Trophoblast cell (in vitro differentiated cells and primary cell): ENCODE results near the gene AGFG2.

Source experiments
- DNase-seq, 2 donors: peaks; one replicate each; pipeline ENCODE4 v3.0.0-alpha.2; 2016
- H2AFZ ChIP-seq: 2 replicates; pipeline ENCODE4 v1.6.1; 2013; ENCODE audit warnings: low read length, moderate library complexity, mild to moderate bottlenecking; ENCODE audit not compliant: insufficient read depth, poor library complexity
- H2AK5ac ChIP-seq: 2 replicates; pipeline ENCODE4 v1.6.1; 2013; ENCODE audit warnings: mild to moderate bottlenecking, low read length
- H2BK120ac ChIP-seq: 2 replicates; pipeline ENCODE4 v1.6.1; 2013; ENCODE audit warnings: low read length, mild to moderate bottlenecking, moderate library complexity; ENCODE audit not compliant: insufficient read depth, poor library complexity
- H2BK12ac ChIP-seq: 2 replicates; pipeline ENCODE4 v1.6.1; 2013; ENCODE audit warnings: mild to moderate bottlenecking, low read length, moderate library complexity
- H2BK5ac ChIP-seq: 2 replicates; pipeline ENCODE4 v1.6.1; 2013; ENCODE audit warnings: low read length, low read depth, moderate library complexity, mild to moderate bottlenecking; ENCODE audit not compliant: poor library complexity
- H3K14ac ChIP-seq: 2 replicates; pipeline ENCODE4 v1.6.1; 2013; ENCODE audit warnings: mild to moderate bottlenecking, low read length
- H3K18ac ChIP-seq: 2 replicates; pipeline ENCODE4 v1.6.1; 2013; ENCODE audit warnings: mild to moderate bottlenecking, low read length
- H3K23ac ChIP-seq: 2 replicates; pipeline ENCODE4 v1.6.1; 2013; ENCODE audit warnings: low read length
- H3K27ac ChIP-seq: 2 replicates; pipeline ENCODE4 v1.5.1; 2013; ENCODE audit warnings: low read depth, mild to moderate bottlenecking, inconsistent platforms, low read length, moderate library complexity
- H3K27me3 ChIP-seq: 2 replicates; pipeline ENCODE4 v1.6.1; 2013; ENCODE audit warnings: inconsistent platforms, mild to moderate bottlenecking, low read length, moderate library complexity; ENCODE audit not compliant: insufficient read depth
- H3K36me3 ChIP-seq, 2 experiments: 1 replicate in 1 of 2; 2 replicates in 1 of 2; pipeline ENCODE4 v1.6.1; 2013; ENCODE audit warnings: low read length in 2 of 2, mild to moderate bottlenecking in 2 of 2, moderate library complexity in 1 of 2; ENCODE audit not compliant: insufficient read depth in 2 of 2, control insufficient read depth in 1 of 2
- H3K4ac ChIP-seq: 2 replicates; pipeline ENCODE4 v1.6.1; 2013; ENCODE audit warnings: low read depth, mild to moderate bottlenecking, low read length, moderate library complexity
- H3K4me1 ChIP-seq, 2 experiments: 1 replicate in 1 of 2; 2 replicates in 1 of 2; pipeline ENCODE4 v1.6.1; 2013; ENCODE audit warnings: low read length in 2 of 2, mild to moderate bottlenecking in 2 of 2, moderate library complexity in 1 of 2; ENCODE audit not compliant: insufficient read depth in 2 of 2, control insufficient read depth in 1 of 2
- H3K4me2 ChIP-seq: 2 replicates; pipeline ENCODE4 v1.6.1; 2013; ENCODE audit warnings: inconsistent platforms, mild to moderate bottlenecking, low read length, moderate library complexity
- H3K4me3 ChIP-seq: 2 replicates; pipeline ENCODE4 v1.5.1; 2013; ENCODE audit warnings: mild to moderate bottlenecking, low read depth, low read length, inconsistent platforms
- H3K79me1 ChIP-seq: one replicate; pipeline ENCODE4 v1.6.1; 2013; ENCODE audit warnings: low read length
- H3K79me2 ChIP-seq: 2 replicates; pipeline ENCODE4 v1.6.1; 2013; ENCODE audit warnings: low read length, mild to moderate bottlenecking; ENCODE audit not compliant: control insufficient read depth, insufficient read depth, poor library complexity
- H3K9ac ChIP-seq: 2 replicates; pipeline ENCODE4 v1.6.1; 2013; ENCODE audit warnings: mild to moderate bottlenecking, low read length
- H3K9me3 ChIP-seq: 2 replicates; pipeline ENCODE4 v1.6.1; 2013; ENCODE audit warnings: low read depth, mild to moderate bottlenecking, control low read depth, inconsistent platforms, low read length; ENCODE audit not compliant: insufficient read depth
- H4K12ac ChIP-seq: 2 replicates; pipeline ENCODE4 v1.6.1; 2013; ENCODE audit warnings: low read depth, mild to moderate bottlenecking, low read length, moderate library complexity
- H4K8ac ChIP-seq: 2 replicates; pipeline ENCODE4 v1.6.1; 2013; ENCODE audit warnings: low read depth, mild to moderate bottlenecking, low read length, moderate library complexity
- H4K91ac ChIP-seq: one replicate; pipeline ENCODE4 v1.6.1; 2013; ENCODE audit warnings: low read depth, mild to moderate bottlenecking, low read length, moderate library complexity
- WGBS: extraction: QIAGEN DNeasy Blood & Tissue Kit; methylation state at CpG from one replicate; pipeline ENCODE4 v1.1.7; 2013; ENCODE audit warnings: missing lambda C conversion rate; ENCODE audit not compliant: insufficient read length, insufficient coverage; ENCODE audit errors: extremely low coverage; 5-methylcytosine and 5-hydroxymethylcytosine counted together

The AGFG2 gene

DNA sequence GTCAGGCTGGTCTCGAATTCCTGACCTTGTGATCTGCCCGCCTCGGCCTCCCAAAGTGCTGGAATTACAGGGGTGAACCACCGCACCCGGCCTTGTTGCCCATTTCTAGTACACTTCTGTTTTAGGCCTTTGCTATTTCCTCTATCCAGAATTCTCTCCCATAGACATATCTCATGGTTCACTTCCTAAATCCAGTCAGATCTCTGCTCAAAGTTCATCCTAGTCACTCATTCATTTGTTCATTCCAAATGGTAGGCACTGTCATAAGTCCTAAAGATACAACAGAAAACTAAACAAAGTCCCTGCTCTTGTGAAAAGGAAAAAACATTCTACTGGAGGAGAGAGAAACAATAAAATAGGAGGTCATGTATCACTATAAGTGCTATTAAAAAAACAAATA is 71.0 kb downstream of the AGFG2 start:
- H4K12ac ChIP-seq: no peak overlapping the region
- no peak overlapping the region for H3K18ac ChIP-seq
- no peak for DNase-seq
- H3K14ac ChIP-seq: no peak overlapping the region
- H3K9ac ChIP-seq: no peak overlapping the region
- no peak overlapping the region for H3K4me3 ChIP-seq
- no peaks in the 10 kb centered on the region for H3K79me1 ChIP-seq
- H2BK5ac ChIP-seq: no peak overlapping the region
- H2AFZ ChIP-seq: no peak overlapping the region
- H3K27me3 ChIP-seq: no peaks in the 10 kb centered on the region
- no peak overlapping the region for H2BK12ac ChIP-seq
- H3K4ac ChIP-seq: no peak overlapping the region
- H3K4me1 ChIP-seq: peaks cover 8 to 20% of the 10 kb centered on the region in 2 experiments
- no CpG with 5 or more reads among the region's 5 CpGs for WGBS
- H4K91ac ChIP-seq: no peak overlapping the region
- H3K79me2 ChIP-seq: peaks cover 2% of the 10 kb centered on the region
- H3K27ac ChIP-seq: no peak overlapping the region
- no peak overlapping the region for H3K23ac ChIP-seq
- H3K36me3 ChIP-seq: peaks cover 4 to 5% of the 10 kb centered on the region in 2 experiments
- no peaks in the 10 kb centered on the region for H3K9me3 ChIP-seq
- H2AK5ac ChIP-seq: no peak overlapping the region
- no peak overlapping the region for H2BK120ac ChIP-seq
- H3K4me2 ChIP-seq: no peak overlapping the region
- no peak overlapping the region for H4K8ac ChIP-seq

DNA sequence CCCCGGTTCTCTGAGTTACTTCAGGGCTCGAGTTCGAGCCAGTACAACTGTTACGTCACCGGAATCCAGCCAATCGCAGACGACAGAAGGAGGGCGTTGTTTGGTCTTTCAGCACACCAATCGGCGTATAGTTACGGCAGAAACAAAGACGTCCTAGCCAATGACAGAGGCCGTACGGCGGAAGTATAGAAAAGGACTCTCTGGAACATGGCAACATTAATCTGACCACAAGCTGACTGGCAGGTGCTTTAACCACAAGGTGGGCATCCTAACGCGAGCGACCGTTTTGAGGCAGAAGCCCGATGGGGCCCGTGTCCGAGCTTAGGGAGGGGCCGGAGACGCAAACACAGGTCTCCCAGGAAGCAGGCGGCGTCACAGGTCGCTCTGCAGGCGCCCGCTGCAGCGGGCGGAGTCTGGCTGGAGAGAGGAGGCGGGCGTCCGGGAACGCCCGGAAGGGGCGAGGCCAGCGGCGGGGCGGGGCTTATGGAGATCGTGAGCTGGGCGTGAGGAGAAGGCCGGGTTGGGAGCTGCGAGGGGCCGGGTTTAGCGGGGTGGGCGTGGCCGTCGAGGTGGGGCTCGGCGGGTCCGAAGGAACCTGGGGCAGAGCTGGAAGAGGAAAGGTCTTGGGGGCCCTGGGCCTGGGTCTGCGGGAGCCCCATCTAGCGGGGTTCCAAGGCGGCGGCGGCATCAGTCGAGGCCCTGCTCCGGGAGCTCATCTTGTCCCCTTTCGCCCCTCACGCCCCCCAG is 73.2 kb downstream of the AGFG2 start, which contains the start of gene MOSPD3:
Gene MOSPD3 (plus strand): TSS at position 558 of the 747 bp plus-strand sequence. CDS start 252 bp downstream, outside the sequence.
- no peak within 1 kb of the TSS for H3K23ac ChIP-seq
- WGBS: no CpG with 5 or more reads among the region's 61 CpGs
- no peak within 1 kb of the TSS for H2BK12ac ChIP-seq
- peak within 1 kb of the TSS; percentile 53 for H2BK120ac ChIP-seq
- peaks cover 3 to 9% of the 10 kb centered on the region in 2 experiments for H3K4me1 ChIP-seq
- peak within 1 kb of the TSS; percentile 47 for H3K4ac ChIP-seq
- peak within 1 kb of the TSS; percentile 38 for H2BK5ac ChIP-seq
- H2AK5ac ChIP-seq: peak within 1 kb of the TSS; percentile 20
- H3K79me1 ChIP-seq: no peaks in the 10 kb centered on the region
- peak within 1 kb of the TSS; percentile 85 for H3K18ac ChIP-seq
- H3K4me2 ChIP-seq: peak within 1 kb of the TSS; percentile 86
- H3K27ac ChIP-seq: peak within 1 kb of the TSS; percentile 89
- DNase-seq: peak; percentile 99 to 100
- peak within 1 kb of the TSS; percentile 89 for H4K8ac ChIP-seq
- peak within 1 kb of the TSS; percentile 74 for H3K14ac ChIP-seq
- peak within 1 kb of the TSS; percentile 78 for H3K4me3 ChIP-seq
- no peaks in the 10 kb centered on the region for H3K9me3 ChIP-seq
- H4K91ac ChIP-seq: peak within 1 kb of the TSS; percentile 74
- peaks cover 2 to 5% of the 10 kb centered on the region in 2 experiments for H3K36me3 ChIP-seq
- no peaks in the 10 kb centered on the region for H3K27me3 ChIP-seq
- H3K9ac ChIP-seq: peak within 1 kb of the TSS; percentile 86
- H4K12ac ChIP-seq: peak within 1 kb of the TSS; percentile 85
- peak within 1 kb of the TSS; percentile 65 for H2AFZ ChIP-seq
- H3K79me2 ChIP-seq: peaks cover 2% of the 10 kb centered on the region

DNA sequence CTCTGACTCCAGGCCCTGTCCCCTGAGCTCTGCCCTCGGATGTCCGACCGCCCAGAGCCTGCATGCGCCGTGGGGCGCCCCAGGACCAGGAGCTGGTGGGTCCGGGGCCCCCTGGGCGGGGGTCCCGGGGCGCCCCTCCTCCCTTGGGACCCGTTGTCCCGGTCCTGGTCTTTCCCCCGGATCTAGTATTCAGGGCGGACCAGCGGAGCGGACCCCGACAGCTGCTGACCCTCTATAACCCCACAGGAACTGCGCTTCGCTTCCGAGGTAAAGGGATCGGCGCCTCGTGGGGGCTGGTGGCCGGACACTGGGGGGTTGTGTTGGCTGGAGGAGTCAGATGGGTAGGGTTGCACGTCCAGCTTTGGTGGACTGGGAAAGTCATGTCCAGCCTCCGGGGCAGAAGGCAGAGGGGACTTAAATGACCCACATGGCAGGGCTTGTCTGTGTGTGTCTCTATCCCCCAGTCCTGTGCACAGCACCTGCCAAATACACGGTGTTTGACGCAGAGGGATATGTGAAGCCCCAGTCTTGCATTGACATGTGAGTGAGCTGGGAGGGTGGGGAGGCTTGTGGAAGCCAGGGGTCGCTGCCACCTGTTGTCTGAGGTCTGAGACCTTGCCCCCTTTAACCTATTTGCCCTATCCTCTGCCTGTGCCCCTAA is 73.9 kb downstream of the AGFG2 start:
- no peaks in the 10 kb centered on the region for H3K27me3 ChIP-seq
- peak overlapping the region; percentile 10 for H2BK120ac ChIP-seq
- no peaks in the 10 kb centered on the region for H3K9me3 ChIP-seq
- H2BK12ac ChIP-seq: no peak overlapping the region
- H4K8ac ChIP-seq: peak overlapping the region; percentile 51
- peak overlapping the region; percentile 86 for H3K4me2 ChIP-seq
- peak overlapping the region; percentile 74 for H3K14ac ChIP-seq
- H3K79me1 ChIP-seq: no peaks in the 10 kb centered on the region
- peaks cover 3 to 9% of the 10 kb centered on the region in 2 experiments for H3K4me1 ChIP-seq
- peak overlapping the region; percentile 54 for H4K12ac ChIP-seq
- H3K23ac ChIP-seq: no peak overlapping the region
- H3K4me3 ChIP-seq: peak overlapping the region; percentile 77
- no CpG with 5 or more reads among the region's 29 CpGs for WGBS
- H2AK5ac ChIP-seq: peak overlapping the region; percentile 20
- H3K27ac ChIP-seq: no peak overlapping the region
- peak overlapping the region; percentile 35 for H3K18ac ChIP-seq
- H2AFZ ChIP-seq: peak overlapping the region; percentile 21
- H3K79me2 ChIP-seq: peaks cover 2% of the 10 kb centered on the region
- H3K9ac ChIP-seq: peak overlapping the region; percentile 20
- H3K36me3 ChIP-seq: peaks cover 2% of the 10 kb centered on the region in 2 experiments
- H4K91ac ChIP-seq: peak overlapping the region; percentile 36
- peak overlapping the region; percentile 44 for H3K4ac ChIP-seq
- DNase-seq: peak in 1 of 2 donors; percentile 7
- H2BK5ac ChIP-seq: no peak overlapping the region

DNA sequence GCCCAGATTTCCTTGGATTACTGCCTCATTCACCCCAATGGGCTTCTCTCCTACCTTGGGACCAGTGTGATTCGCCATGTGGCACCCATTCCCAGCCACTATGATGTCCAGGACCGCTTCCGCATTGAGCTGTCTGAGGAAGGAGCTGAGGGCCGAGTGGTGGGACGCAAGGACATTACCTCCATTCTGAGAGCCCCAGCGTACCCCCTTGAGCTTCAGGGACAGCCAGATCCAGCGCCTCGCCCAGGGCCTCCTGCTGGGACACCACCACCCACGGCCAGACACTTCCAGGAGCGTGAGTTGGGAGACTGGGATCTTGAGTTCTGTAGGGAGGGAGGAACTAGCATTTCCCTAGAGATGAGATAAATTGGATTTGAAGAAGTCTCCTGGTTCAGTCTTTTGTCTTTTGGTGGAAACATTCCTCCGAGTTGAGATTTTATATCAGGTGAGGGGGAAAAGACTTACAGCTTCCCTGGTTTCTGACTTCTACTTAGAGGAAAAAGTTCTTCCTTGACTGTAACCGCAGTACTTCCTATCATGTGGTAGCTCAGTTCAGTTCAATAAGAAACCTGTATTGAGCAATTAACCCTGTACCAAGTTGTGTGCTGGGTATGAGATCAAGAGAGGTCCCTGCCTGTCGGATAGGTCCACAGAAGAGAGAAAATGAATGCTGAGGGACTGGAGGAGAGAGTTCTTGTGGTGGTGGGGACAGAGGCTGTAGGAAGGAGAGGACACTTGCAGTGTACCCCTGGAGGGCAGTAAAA is 74.6 kb downstream of the AGFG2 start:
- H2AK5ac ChIP-seq: no peak overlapping the region
- H3K79me1 ChIP-seq: no peaks in the 10 kb centered on the region
- H4K91ac ChIP-seq: no peak overlapping the region
- H4K12ac ChIP-seq: no peak overlapping the region
- no peak overlapping the region for H2BK12ac ChIP-seq
- no peak overlapping the region for H3K4me3 ChIP-seq
- no peak for DNase-seq
- H2BK5ac ChIP-seq: no peak overlapping the region
- no peak overlapping the region for H3K4me2 ChIP-seq
- no peak overlapping the region for H3K4ac ChIP-seq
- WGBS: no CpG with 5 or more reads among the region's 13 CpGs
- no peak overlapping the region for H2AFZ ChIP-seq
- H2BK120ac ChIP-seq: no peak overlapping the region
- peaks cover 3 to 9% of the 10 kb centered on the region in 2 experiments for H3K4me1 ChIP-seq
- H3K27me3 ChIP-seq: no peaks in the 10 kb centered on the region
- H3K27ac ChIP-seq: no peak overlapping the region
- H3K23ac ChIP-seq: no peak overlapping the region
- no peak overlapping the region for H4K8ac ChIP-seq
- H3K18ac ChIP-seq: no peak overlapping the region
- H3K36me3 ChIP-seq: peaks cover 2% of the 10 kb centered on the region in 2 experiments
- no peak overlapping the region for H3K14ac ChIP-seq
- H3K79me2 ChIP-seq: peaks cover 2% of the 10 kb centered on the region
- H3K9ac ChIP-seq: no peak overlapping the region
- no peaks in the 10 kb centered on the region for H3K9me3 ChIP-seq
